ENCODE data around the gene LPCAT1.

The LPCAT1 gene

DNA sequence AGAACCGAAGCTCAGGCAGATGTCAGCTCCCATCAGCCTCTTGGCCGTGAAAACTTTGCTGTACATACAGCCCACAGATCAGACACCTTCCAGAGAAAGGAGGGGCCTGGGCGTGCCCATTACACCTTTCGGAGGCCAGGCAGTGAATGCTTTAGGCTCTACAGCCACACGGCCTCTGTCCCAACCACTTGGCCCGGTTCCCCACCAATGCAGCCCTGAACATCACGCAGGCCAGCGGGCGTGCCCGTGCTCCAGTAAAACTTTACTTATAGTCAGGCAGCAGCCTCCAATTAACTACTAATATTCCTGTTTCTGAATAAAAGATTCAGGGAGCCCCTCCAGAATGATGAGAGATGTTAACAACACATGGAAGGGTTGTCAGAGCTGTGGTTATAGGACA is 23.9 kb downstream of the LPCAT1 start:
- no peak overlapping the region for H3K4me3 ChIP-seq (ENCODE audit: low read depth, low read length)

GRCh38 chr5:1498623-1499416 is 24.9 kb downstream of the LPCAT1 start:
- no peak overlapping the region for H3K4me3 ChIP-seq (ENCODE audit: low read depth, low read length)
- TF ChIP-seq CTCF (IDR thresholded peaks at IDR 0.05; ENCODE audit: low read depth, low read length): no peak

More for the DNA sequence above, 23.9 kb downstream of the LPCAT1 start:
- no peak for TF ChIP-seq CTCF (IDR thresholded peaks at IDR 0.05; ENCODE audit: low read depth, low read length)

GRCh38 chr5:1497795-1498622 is 25.8 kb downstream of the LPCAT1 start:
- TF ChIP-seq CTCF (IDR thresholded peaks at IDR 0.05; ENCODE audit: low read depth, low read length): no peak
- H3K4me3 ChIP-seq (ENCODE audit: low read depth, low read length): no peak overlapping the region

GRCh38 chr5:1497242-1497777 is 26.4 kb downstream of the LPCAT1 start:
- TF ChIP-seq CTCF (IDR thresholded peaks at IDR 0.05; ENCODE audit: low read depth, low read length): no peak
- H3K4me3 ChIP-seq (ENCODE audit: low read depth, low read length): no peak overlapping the region

GRCh38 chr5:1495525-1495897 is 28.2 kb downstream of the LPCAT1 start:
- H3K4me3 ChIP-seq (ENCODE audit: low read depth, low read length): no peak overlapping the region
- TF ChIP-seq CTCF (IDR thresholded peaks at IDR 0.05; ENCODE audit: low read depth, low read length): no peak

GRCh38 chr5:1494780-1495524 is 28.8 kb downstream of the LPCAT1 start:
- no peak for TF ChIP-seq CTCF (IDR thresholded peaks at IDR 0.05; ENCODE audit: low read depth, low read length)
- H3K4me3 ChIP-seq (ENCODE audit: low read depth, low read length): no peak overlapping the region

Measured in WI38 (cell line).